ENCODE data around the gene FOXL2.

Gene FOXL2

DNA sequence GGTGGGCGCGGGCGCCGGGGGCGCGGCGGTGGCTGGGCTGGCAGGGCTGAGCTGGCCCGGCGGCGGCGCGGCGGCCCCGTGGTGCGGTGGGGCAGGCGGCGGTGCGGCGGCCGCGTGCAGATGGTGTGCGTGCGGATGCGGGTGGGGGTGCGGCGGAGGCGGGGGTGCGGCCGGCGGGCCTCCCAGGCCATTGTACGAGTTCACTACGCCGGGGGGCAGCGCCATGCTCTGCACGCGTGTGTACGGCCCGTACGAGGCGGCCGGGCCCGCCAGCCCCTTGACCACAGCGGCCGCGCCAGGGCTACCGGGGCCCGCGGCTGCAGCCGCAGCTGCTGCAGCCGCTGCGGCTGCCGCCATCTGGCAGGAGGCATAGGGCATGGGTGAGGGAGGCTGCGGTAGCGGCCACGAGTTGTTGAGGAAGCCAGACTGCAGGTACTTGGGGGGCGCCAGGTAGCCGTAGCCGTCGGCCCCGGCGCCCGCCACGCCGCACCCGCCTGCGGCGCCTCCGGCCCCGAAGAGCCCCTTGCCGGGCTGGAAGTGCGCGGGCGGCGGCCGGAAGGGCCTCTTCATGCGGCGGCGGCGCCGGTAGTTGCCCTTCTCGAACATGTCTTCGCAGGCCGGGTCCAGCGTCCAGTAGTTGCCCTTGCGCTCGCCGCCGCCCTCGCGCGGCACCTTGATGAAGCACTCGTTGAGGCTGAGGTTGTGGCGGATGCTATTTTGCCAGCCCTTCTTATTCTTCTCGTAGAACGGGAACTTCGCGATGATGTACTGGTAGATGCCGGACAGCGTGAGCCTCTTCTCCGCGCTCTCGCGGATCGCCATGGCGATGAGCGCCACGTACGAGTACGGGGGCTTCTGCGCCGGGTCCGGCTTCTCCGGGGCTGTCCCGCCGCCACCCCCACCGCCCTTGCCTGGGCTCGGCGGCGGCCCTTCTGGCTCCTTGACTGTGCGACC, 951 bp downstream of the FOXL2 start:
- DNase-seq (ENCODE audit: extremely low read depth in 1 of 2, low read depth in 1 of 2), result no peak

DNA sequence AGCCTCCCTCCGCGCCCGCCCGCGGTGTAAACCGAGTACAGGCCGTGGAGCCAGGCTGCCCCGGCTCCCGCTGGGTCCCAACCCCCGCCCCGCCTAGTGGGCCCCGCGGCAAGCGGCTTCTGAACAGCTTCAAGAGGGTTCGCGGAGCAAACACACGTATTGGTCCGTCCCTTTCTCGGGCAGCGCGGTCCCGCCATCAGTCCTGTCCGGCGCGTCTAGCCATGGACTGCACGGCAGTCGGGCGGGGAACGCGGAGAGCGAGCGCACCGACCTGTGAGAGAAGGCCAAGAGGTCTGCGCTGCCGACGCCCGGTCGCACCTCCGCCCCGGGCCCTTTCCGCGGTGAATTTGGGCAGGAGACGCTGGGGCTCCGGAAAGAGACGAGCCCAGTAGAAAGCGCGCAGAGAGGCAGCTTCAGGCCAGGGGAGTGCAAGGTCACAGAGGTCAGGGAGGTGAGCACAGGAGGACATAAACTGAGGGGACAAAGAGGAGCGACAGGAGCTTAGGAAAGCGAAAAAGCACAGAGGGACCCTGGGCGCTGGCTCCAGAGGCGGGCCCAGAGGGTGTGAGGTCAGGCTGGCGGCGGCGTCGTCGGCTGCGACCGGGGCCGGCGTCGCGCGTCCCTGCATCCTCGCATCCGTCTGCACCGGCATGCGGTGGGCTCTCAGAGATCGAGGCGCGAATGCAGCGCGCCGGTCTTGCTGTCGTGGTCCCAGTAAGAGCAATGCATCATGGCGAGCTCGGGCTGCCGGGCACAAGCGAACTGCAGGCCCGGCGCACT, 1.8 kb downstream of the FOXL2 start:
- DNase-seq (ENCODE audit: extremely low read depth in 1 of 2, low read depth in 1 of 2), result no peak

DNA sequence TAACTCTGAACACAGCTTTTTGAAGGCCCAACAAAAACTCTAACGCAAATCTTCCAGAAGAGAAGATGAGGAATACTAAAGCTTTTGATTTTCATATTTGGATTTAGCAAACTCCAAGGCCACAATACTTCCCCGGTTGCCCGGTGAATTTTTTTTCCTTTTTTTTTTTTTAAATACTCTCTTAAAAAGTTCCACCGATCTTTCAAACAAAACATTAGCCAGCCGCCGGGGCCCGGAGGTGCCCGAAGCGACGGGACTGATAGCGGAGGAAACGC, 2.3 kb downstream of the FOXL2 start:
- DNase-seq (ENCODE audit: extremely low read depth in 1 of 2, low read depth in 1 of 2), result no peak

DNA sequence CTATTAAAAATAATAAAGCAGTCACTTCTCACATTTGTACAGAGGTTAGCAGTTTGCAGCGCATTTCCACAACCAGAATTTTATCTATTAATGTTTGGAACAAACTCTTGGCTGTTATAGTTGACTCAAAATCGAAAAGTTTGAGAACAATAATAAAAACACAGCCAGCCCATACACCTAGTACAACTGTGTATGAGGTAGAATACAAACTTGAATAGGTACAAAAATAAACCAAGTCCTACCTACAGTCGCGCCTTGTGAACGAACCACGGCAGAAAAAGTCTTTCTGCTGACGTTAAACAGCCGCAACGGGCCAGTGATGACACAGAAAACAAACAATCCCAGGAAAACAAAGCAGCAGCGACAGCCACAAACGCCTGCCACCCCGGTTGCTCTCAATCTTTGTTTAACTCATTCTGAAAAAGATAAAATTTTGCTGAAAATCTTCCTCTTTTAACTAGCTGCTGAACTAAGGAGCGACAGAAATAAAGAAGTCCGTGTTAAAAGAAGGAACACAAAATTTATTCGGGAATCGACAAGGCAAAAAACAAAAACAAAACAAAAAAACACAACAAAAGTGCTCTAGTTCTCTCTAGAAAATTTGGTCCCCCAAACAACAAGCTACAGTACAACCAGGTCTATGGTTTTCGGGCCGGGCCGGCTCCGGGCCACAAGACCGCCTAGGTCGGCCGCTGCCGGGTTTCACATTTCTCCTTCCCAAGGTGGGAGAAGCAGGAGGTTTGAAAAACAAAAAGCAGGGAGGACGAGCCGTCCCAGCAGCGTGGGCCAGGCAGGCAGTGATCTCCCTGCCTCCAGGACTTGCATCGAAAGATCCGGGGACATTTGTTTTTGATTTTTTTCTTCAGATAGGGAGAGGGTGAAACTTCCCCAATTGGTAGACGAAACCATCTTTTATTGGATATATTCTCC, 2.9 kb downstream of the FOXL2 start:
- DNase-seq (ENCODE audit: extremely low read depth in 1 of 2, low read depth in 1 of 2), result no peak

DNA sequence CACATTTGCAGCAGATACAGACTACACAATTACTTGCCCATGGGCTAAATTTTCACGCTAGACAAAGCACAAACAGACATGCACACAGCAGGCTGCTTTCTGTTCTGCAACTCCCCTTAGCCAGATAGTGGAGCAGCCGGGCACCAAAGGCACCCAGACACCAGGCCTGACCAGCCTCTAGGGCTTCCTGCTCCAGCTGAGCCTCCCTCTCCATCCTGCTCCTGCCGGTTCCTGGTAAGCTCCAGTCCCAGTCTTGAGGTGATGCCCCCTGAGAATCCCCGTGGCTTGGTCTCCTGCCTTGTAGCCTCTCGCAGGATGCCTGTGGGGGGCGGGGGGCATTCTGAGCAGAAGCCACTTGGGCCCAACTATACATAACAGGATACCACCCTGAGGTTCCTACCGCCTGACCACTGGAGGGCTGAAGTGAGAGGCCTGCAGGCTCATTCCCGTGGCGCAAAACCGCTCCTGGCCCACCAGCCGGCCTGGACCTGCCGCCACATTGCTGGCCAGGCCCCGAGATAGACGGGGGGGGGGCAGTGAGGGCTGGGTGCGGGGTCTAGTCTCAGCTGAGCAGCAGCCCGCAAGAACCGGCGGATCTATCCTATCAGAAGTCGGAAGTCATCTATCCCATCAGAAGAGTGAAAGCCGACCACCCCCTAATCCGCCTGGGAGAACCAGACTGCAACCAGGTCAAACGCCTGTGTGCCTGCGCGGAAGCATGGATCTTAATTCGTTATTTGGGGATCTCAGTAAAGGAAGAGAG, 3.9 kb downstream of the FOXL2 start:
- no peak for DNase-seq (ENCODE audit: extremely low read depth in 1 of 2, low read depth in 1 of 2)

DNA sequence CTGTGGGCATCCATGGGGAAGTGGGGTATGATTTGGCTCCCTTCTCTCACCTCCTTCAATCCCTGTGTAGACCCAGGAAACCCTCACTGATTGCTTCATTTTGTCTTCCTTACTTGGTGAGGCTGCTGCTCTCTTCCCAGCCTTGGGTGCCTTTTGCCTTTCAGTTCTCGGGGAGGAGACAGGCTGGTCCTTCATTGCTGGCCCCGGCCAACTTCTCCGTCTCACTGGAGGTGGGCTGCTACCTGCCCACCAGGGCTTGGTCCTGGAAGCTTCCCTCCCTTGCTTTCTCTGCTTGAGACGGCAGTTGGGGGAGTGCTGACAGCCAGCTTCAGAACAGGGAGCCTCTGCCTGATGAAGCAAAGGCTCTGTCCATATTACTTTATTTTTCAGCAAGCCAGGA, 4.7 kb downstream of the FOXL2 start:
- DNase-seq (ENCODE audit: extremely low read depth in 1 of 2, low read depth in 1 of 2), result no peak

DNA sequence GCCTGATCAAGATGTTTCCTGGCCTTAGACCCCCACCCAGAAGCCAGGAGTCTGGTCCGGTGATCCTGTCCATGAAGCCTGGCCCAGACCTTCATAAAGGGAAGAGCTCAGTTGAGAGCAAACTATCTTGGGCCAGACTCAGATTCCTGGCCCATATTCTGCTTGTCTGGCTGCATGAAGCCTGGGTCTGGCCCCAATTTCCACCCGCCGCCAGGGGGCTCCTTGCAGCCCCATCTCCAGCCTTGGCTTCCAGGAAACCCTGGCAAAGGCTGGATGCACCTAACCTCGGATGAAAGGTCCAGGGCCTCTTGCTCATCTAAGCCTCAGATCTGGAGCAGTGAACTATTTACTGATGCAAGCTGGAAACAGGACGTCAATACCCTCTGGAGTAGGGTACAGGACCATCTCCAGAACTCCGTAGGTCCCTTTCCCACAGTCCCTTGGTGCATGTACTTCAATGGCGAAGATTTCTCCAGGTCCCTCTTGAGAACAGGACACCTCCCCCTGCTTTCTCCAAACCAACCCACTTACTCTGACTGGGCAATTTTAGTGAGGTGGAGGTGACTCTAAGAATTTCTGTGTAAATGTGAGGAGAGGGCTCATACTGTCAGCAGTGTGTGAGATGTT, 5.6 kb downstream of the FOXL2 start:
- DNase-seq (ENCODE audit: extremely low read depth in 1 of 2, low read depth in 1 of 2), result no peak

DNA sequence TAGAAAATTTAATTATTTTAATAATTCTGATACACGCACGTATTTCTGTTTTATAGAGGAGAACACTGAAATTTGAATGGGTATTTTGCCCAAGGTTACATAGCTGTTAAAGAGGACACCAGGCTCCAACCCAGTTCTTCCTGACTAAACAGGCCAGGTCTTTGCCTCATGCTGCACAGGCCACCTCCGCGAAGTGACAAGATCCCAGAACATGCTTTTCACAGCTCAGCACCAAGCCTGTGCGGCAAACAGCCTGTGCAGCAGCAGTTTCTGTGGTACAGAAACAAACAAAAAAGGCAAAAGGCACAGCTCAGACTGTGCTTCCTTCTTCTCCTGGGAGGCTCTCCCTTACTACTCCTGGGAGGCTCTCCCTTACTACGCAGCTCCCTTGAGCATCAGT, 6.5 kb downstream of the FOXL2 start:
- DNase-seq (ENCODE audit: extremely low read depth in 1 of 2, low read depth in 1 of 2), result no peak

DNA sequence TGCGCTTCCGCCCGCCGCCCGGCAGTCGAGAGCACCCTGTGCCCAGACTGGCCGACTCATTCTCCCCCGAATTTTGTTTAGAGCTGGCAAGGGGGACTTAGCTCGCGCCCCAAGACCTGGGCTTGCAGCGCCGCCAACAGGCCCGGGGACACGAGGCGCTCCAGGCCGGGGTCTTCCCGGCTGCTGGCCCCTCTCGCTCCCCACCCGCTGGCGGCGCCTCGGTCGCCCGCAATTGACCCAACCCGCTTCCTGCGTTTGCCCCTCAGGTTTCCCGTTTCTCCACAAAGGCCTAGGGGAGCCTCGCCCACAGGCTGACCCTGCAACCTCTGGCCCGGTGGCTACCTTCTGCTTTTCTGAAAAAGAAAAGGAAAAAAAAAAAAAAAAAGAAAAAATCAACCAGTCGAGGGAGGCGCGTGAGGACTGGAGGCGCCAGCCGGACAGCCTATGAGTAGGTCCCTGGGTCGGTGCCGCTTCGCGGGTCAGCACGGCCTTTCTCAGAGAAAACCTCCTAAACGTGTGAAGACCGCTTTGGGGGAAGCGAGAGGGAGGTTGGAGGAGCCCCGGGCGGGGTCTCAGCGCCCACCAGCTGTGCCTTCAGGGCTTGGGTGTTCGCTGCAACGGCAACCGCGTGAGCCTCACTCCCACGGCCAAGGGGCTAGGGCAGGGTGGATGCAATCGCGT, 7.2 kb downstream of the FOXL2 start:
- DNase-seq (ENCODE audit: extremely low read depth in 1 of 2, low read depth in 1 of 2), result no peak

DNA sequence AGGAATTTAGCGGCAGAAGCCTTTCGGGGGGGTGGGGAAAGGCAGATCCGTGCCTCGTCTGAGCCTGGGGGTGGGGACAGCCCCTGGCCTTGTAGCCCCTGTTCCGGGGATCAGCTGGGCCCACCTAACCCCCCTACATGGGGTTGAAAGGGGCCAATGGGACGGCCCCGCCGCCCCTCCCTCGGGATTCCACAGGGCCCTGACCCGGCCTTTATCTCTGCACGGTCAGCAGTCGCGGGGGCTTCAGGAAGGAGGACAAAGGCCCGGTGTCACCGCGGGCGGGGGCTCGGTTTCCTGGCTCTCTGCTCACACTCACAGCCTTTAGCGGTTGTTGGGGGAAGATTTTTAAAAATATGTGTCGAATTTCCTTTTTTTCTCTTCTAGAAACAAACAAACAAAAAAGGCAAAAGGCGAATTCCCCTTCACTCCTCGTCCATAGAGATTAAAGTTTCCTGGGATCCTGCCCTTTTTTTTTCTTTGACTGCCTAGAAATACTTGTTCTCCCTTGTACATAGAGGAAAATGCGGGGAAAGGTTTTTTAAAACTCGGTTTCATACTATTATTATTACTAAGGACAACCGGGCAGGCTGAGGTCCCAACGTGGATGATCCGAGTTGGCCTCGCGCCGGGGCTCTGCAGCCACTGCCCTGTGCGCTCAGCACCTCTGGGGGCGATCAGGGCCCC, 7.9 kb downstream of the FOXL2 start:
- DNase-seq (ENCODE audit: extremely low read depth in 1 of 2, low read depth in 1 of 2), result no peak

DNA sequence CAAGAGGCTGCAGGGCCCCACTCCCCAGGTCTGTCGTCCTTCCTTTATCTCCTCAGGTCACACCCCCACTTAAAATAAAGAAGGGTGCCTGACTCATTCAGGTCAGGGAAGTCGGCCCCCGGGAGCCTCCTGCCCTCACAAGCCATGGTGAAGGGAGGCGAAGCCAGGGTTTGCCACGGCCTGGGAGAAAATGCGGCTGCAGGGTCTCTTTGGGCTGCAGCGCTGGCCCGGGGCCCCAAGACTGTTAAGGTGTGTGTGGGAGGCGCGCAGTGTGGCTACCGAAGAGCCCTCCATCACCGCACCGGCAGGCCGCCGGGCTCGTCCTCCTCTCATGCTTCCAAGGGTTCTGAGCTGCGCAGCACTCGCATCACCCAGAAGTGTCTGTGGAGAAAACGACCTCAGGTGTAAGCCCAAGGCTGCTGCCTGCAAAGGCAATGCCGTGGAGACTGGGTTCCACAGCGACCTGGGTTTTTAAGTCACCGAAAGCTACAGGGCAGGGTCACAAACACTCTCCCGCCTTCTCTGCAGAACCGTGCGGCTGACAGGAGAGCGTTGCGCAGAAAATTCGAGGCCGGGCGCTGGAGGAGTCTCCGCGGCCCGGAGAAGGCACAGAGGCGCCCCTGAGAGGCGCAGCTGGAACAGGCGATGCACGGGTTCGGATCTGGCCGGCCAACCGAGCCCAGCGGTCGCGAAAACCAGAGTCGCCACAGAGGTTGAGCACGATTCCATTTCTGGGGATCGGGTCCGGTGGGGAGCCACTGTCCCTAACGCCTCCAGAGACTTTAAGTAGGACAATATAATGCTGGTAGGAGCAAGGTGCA, 8.7 kb downstream of the FOXL2 start:
- DNase-seq (ENCODE audit: extremely low read depth in 1 of 2, low read depth in 1 of 2), result no peak

DNA sequence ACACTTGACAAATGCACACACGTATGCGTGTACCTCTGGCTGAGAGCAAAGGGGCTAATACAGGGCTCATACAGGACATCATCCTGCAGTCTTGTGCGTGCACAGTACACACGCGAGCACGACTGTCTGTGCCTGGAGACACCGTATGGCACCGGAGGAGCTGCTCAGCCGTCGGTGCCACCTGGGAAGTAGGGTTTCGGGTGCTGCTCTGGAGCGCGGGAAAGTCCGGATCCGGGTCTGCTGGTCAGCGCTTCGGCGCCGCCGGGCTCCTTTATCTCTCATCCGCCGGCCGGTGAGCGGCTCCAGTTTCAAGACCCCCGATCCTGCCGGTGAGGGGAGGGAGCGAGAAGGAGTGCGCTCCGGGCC, 9.3 kb downstream of the FOXL2 start:
- no peak for DNase-seq (ENCODE audit: extremely low read depth in 1 of 2, low read depth in 1 of 2)

DNA sequence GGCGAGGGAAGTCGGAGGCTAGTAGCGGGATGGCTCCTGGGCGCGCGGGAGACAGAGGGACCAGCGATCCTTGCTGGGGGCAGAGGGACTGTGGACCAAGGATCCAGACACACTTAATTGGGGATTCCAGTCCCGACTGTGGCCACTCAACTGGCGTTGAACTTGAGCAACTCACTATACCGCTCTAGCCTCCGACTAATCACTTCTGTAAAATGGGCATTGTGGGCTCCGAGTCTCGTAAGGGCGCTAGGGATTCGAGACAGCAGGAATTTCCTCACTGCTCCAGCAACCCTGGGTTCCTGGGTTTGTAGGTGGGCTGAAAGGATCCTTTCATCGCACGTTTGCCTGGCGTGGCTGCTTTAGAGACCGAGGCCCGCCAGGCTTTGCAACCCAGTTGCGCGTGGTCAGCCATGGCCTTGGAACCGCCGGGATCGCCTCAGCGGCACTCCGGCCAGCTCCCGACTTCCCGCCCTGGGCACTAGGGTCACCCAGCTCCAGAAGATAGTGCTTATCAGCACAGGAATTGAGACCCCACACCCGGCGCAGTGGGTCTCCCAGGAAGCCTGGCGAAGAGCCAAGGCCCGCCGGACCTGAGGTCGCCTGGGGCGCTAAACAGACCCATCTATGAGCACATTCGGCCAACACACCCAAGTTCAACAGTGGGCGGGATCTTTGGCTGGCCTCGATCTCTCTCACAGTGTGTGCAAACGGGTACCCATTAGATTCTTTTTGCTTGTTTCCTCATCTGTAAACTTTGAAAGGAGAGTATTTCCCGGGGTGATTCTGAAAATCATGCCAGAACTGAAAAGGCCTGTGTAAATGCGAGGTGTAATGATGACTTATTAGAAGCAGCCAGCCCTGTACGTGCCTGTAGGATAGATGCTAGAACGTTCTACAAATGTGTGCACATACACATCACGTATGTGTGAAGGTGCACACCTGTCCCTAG, 9.9 kb downstream of the FOXL2 start:
- no peak for DNase-seq (ENCODE audit: extremely low read depth in 1 of 2, low read depth in 1 of 2)

DNA sequence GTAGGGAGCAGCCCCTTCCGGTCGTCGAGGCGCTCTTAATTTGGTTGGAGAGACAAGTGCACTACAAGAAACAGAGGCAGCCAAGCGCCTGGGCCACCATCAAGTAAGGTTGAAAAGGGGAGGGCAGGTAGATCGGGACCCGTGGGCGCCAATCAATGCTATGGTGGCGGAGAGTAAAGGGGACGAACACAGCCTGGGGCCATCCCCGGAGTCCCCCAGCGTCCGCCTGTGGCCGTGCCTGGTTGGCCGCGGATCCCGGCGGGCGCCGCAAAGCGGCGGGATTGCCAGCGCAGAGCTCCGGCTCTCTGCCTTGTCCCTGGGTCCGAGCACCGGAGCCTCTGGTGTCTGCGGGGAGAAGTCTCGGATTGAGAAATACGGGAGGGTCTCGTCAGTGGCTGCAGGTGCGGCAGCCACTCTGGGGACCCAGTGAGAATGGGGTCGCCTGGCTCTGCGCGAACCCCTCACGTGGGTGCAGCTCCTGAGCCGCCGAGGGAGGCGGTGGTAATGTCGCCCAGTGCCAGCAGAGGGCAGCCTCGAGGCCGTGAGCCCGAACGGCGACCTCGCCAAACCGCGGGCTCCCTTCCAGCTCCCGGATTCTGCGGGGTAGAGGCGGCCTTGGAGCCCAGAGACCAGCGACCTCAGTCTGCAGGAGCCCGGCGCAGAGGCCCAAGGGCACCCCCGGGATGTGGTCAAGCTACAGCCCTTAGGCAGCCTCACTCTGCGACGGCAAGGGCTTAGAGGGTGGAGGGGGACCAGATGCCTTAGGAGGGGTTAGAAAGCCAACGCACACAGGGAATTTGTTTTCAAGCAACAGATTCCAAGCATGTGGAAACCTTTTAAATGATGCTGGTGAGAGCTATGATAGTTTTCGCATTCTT, 10.8 kb downstream of the FOXL2 start:
- peak; percentile 27 to 57 for DNase-seq (ENCODE audit: extremely low read depth in 1 of 2, low read depth in 1 of 2)

DNA sequence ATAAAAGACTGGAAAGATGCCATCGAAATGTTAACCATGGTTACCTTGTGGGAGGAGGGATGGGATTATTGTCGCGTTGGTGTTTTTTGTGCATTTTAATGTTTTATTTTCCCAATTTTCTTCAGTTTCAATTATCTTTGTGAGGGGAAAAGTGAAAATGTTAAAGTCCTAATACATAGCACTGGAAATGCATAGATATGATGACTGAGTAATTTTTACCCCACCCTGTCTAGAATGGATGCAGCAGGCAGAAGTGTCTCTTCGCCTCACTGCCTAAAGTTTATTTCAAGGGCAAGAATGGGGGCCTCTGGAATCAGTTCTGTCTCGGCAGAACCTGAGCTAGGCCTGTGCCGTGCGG, 11.5 kb downstream of the FOXL2 start:
- no peak for DNase-seq (ENCODE audit: extremely low read depth in 1 of 2, low read depth in 1 of 2)

Data from activated CD8-positive, alpha-beta memory T cell treated with anti-CD3 and anti-CD28 coated beads for 1 hour (primary cell).